ENCODE measurements around the gene TGFBR2. TPM values are rescaled to one million over a fixed set of nuclear protein-coding genes. Genes with fewer than 3 reads are reported as not detected.

The TGFBR2 gene
- polyA plus RNA-seq, 3 donors = 46.6 to 60.3 (median 57.0) TPM

DNA sequence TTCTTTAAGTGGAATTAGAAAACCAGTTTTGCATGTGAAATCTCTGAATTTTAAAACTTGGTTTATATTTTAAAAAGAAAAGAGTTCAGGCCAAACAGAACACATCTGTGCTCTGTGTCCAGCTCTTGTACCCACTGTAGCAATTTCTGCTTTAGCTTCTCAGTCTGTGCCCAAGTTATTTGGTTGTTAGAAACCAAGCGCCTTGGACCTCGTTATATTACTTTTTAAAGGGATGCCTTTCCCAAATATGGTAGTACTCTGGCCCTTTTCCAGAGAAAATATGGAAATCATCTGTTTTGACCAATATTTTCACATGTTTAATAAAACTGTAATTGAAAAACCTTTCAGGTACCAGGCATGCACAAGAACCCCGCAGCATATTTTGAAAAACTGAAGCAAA lies 27.3 kb downstream of the TGFBR2 start:
- H3K27ac ChIP-seq (ENCODE audit: low read depth in 1 of 2, low read length in 2 of 2) = peak overlapping the region in 1 of 2 donors; percentile 89
- intact Hi-C loops (cut with micrococcal nuclease) = no loop called here
- no peak overlapping the region for H3K4me3 ChIP-seq (replicated peaks in 1 of 3; ENCODE audit: low read depth in 2 of 3, low read length in 3 of 3)

DNA sequence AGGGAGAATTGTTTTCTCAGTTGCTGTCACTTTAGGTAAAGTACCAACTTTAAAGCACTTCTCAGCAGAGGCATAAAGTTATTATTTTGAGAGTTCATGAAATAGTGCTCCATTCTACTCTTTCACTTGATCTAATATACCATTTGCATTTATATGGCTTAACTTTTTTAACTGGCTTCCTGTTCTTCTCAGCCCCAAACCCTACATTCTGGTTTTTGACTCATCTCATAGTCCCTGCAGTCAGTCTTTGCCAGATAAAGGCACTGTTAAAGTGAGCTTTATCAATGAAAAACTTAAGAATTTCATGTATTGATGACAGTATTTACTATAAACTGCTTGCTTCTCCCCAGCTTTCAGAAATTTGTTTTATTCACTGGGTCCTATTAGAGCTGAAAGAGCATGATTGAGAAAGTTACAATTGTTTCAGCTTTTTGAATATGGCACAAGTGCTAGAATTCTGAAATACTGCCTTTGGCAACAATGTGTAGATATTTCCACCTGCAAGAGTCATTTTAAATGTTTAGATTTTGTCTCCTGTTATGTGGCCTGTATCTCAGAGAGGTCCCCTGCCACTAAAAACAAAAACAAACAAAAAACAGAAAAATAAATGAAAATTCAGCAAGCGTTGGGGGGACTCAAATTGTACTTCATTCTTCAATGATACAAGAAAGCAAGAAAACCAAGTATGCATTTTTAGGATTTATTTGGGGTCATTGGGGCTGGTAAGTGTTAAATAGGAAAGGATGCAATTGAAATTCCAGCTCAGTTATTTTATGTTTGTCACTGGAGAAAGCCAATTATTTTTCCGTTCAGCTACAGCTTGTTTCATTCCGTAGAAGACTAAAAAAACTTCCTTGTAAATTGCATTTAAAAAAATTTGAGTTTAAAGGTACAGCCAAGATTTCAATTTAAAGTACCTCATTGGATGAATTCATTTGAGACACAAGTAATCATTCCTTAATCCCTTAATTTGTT lies 28.6 kb downstream of the TGFBR2 start:
- no peak for DNase-seq
- H3K27me3 ChIP-seq (ENCODE audit: control insufficient read depth in 2 of 2, insufficient read depth in 2 of 2, low read length in 2 of 2) = no peaks in the 10 kb centered on the region
- H3K4me1 Mint-ChIP-seq = peaks cover 76% of the 10 kb centered on the region
- H3K27ac ChIP-seq (ENCODE audit: low read depth in 1 of 2, low read length in 2 of 2) = peak overlapping the region in 1 of 2 donors; percentile 67
- H3K27ac Mint-ChIP-seq = peak overlapping the region in 6 of 7 donors; percentile 70 to 90 (median 83)
- peaks cover 0 to 2% (median 0%) of the 10 kb centered on the region in 7 donors for H3K9me3 Mint-ChIP-seq
- WGBS (ENCODE audit: insufficient coverage) = no CpG with 5 or more reads among the region's 3 CpGs
- peak overlapping the region; percentile 26 for H3K4me2 ChIP-seq (replicated peaks; ENCODE audit: extremely low read depth, low read length, poor library complexity, severe bottlenecking)
- peak overlapping the region in 1 of 3 experiments; percentile 7 for H3K4me3 ChIP-seq (replicated peaks in 1 of 3; ENCODE audit: low read depth in 2 of 3, low read length in 3 of 3)
- H3K27me3 Mint-ChIP-seq (ENCODE audit: low read depth in 3 of 3) = no peaks in the 10 kb centered on the region
- no peaks in the 10 kb centered on the region for H3K9me3 ChIP-seq (replicated peaks in 1 of 2; ENCODE audit: control insufficient read depth in 1 of 2, insufficient read depth in 1 of 2, low read length in 2 of 2)
- H3K9ac ChIP-seq (ENCODE audit: insufficient read depth, low read length, poor library complexity, severe bottlenecking) = no peak overlapping the region
- H3K4me3 Mint-ChIP-seq = no peak overlapping the region
- H3K36me3 Mint-ChIP-seq = peaks cover 49 to 52% of the 10 kb centered on the region in 2 donors
- H3K79me2 ChIP-seq (ENCODE audit: insufficient read depth, low read length) = peaks cover 94% of the 10 kb centered on the region
- H3K36me3 ChIP-seq (replicated peaks in 1 of 2; ENCODE audit: control insufficient read depth in 1 of 2, insufficient read depth in 2 of 2, low read length in 2 of 2) = peaks cover 0 to 21% of the 10 kb centered on the region in 2 donors
- intact Hi-C loops (cut with micrococcal nuclease) = no loop called here
- H4K20me1 ChIP-seq (ENCODE audit: insufficient read depth, low read length) = peaks cover 55% of the 10 kb centered on the region
- H2AFZ ChIP-seq (ENCODE audit: insufficient read depth, low read depth, low read length, poor library complexity, severe bottlenecking) = no peak overlapping the region
- TF ChIP-seq, protein P1, sequence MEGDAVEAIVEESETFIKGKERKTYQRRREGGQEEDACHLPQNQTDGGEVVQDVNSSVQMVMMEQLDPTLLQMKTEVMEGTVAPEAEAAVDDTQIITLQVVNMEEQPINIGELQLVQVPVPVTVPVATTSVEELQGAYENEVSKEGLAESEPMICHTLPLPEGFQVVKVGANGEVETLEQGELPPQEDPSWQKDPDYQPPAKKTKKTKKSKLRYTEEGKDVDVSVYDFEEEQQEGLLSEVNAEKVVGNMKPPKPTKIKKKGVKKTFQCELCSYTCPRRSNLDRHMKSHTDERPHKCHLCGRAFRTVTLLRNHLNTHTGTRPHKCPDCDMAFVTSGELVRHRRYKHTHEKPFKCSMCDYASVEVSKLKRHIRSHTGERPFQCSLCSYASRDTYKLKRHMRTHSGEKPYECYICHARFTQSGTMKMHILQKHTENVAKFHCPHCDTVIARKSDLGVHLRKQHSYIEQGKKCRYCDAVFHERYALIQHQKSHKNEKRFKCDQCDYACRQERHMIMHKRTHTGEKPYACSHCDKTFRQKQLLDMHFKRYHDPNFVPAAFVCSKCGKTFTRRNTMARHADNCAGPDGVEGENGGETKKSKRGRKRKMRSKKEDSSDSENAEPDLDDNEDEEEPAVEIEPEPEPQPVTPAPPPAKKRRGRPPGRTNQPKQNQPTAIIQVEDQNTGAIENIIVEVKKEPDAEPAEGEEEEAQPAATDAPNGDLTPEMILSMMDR (IDR thresholded peaks at IDR 0.05) = no peak
- peaks cover 69 to 79% of the 10 kb centered on the region in 2 donors for H3K4me1 ChIP-seq (ENCODE audit: control insufficient read depth in 1 of 2, insufficient read depth in 2 of 2, low read length in 2 of 2)

More for the DNA sequence above, 27.3 kb downstream of the TGFBR2 start:
- Histone ChIP-seq H3K4me2 (replicated peaks; ENCODE audit: extremely low read depth, low read length, poor library complexity, severe bottlenecking) (no peak overlapping the region), H3K79me2 (ENCODE audit: insufficient read depth, low read length) (peaks cover 94% of the 10 kb centered on the region), H3K4me1 (ENCODE audit: control insufficient read depth in 1 of 2, insufficient read depth in 2 of 2, low read length in 2 of 2) (peaks cover 70 to 79% of the 10 kb centered on the region in 2 donors), H3K27me3 (ENCODE audit: control insufficient read depth in 2 of 2, insufficient read depth in 2 of 2, low read length in 2 of 2) (no peaks in the 10 kb centered on the region), H2AFZ (ENCODE audit: insufficient read depth, low read depth, low read length, poor library complexity, severe bottlenecking) (no peak overlapping the region), H4K20me1 (ENCODE audit: insufficient read depth, low read length) (peaks cover 50% of the 10 kb centered on the region), H3K9me3 (replicated peaks in 1 of 2; ENCODE audit: control insufficient read depth in 1 of 2, insufficient read depth in 1 of 2, low read length in 2 of 2) (no peaks in the 10 kb centered on the region), H3K36me3 (replicated peaks in 1 of 2; ENCODE audit: control insufficient read depth in 1 of 2, insufficient read depth in 2 of 2, low read length in 2 of 2) (peaks cover 0 to 21% of the 10 kb centered on the region in 2 donors), H3K9ac (ENCODE audit: insufficient read depth, low read length, poor library complexity, severe bottlenecking) (no peak overlapping the region)
- Mint-ChIP-seq H3K9me3 (peaks cover 0 to 2% (median 0%) of the 10 kb centered on the region in 7 donors), H3K4me1 (peaks cover 76% of the 10 kb centered on the region), H3K4me3 (no peak overlapping the region), H3K27ac (peak overlapping the region in 2 of 7 donors; percentile 70 to 96), H3K27me3 (ENCODE audit: low read depth in 3 of 3) (no peaks in the 10 kb centered on the region), H3K36me3 (peaks cover 50 to 52% of the 10 kb centered on the region in 2 donors)
- TF ChIP-seq, protein P1 (IDR thresholded peaks at IDR 0.05) = no peak
- 100% methylated on average over 1 of the region's 3 CpGs for WGBS (ENCODE audit: insufficient coverage)
- no peak for DNase-seq

Data from CD14-positive monocyte (primary cell).